GM12878 (cell line): Measurements from ENCODE around the gene LDB2.

Experiments used
- BHLHE40 ChIP-seq, 2 experiments: fragments of 450-650 bp in 1 of 2; IDR thresholded peaks; 2 replicates each; pipeline ENCODE4 v1.6.1; 2011 to 2017; ENCODE audit warnings: low read depth in 2 of 2, borderline replicate concordance in 1 of 2, improper control_type of control experiment in 1 of 2, low read length in 1 of 2, mild to moderate bottlenecking in 1 of 2
- CBFB ChIP-seq: IDR thresholded peaks from 2 replicates; pipeline ENCODE4 v1.6.1; 2016; ENCODE audit warnings: antibody characterized with exemption, low read depth
- CEBPB ChIP-seq, 2 experiments: fragments of 150-350 bp in 1 of 2; IDR thresholded peaks; 2 replicates each; pipeline ENCODE4 v1.6.1; 2012 to 2014; ENCODE audit warnings: low read depth in 2 of 2, low read length in 2 of 2, borderline replicate concordance in 1 of 2, inconsistent platforms in 1 of 2
- CTCF ChIP-seq, 3 experiments: IDR thresholded peaks in 2 of 3; conservative IDR thresholded peaks in 1 of 3; 2 replicates each; pipeline ENCODE4 v1.5.1; 2011; ENCODE audit warnings: low read depth in 3 of 3, low read length in 3 of 3, mild to moderate bottlenecking in 3 of 3, control low read depth in 2 of 3, moderate library complexity in 2 of 3, inconsistent platforms in 1 of 3, mixed read lengths in 1 of 3; ENCODE audit not compliant: control insufficient read depth in 2 of 3, insufficient read depth in 1 of 3; ENCODE audit errors: extremely low read depth in 1 of 3
- E2F4 ChIP-seq: IDR thresholded peaks from 2 replicates; pipeline ENCODE4 v1.6.1; 2012; ENCODE audit warnings: low read depth, low read length, improper control_type of control experiment
- EP300 ChIP-seq, 2 experiments: fragments of 150-350 bp in 1 of 2; IDR thresholded peaks; 2 replicates each; pipeline ENCODE4 v1.6.1; 2011 to 2012; ENCODE audit warnings: low read depth in 2 of 2, low read length in 2 of 2, borderline replicate concordance in 1 of 2, improper control_type of control experiment in 1 of 2, inconsistent platforms in 1 of 2; ENCODE audit not compliant: control insufficient read depth in 1 of 2
- ESRRA ChIP-seq: IDR thresholded peaks from 2 replicates; pipeline ENCODE4 v1.6.1; 2012; ENCODE audit warnings: mild to moderate bottlenecking, low read length, improper control_type of control experiment
- EZH2 ChIP-seq: IDR thresholded peaks from 2 replicates; pipeline ENCODE4 v1.6.1; 2012; ENCODE audit warnings: low read depth, mild to moderate bottlenecking, control low read depth, inconsistent platforms, low read length, borderline replicate concordance; ENCODE audit not compliant: control insufficient read depth
- MTA2 ChIP-seq: fragments of 450-650 bp; IDR thresholded peaks from 2 replicates; pipeline ENCODE4 v1.6.1; 2016; ENCODE audit warnings: low read depth, mild to moderate bottlenecking, moderate library complexity
- NBN ChIP-seq: fragments of 450-650 bp; IDR thresholded peaks from 2 replicates; pipeline ENCODE4 v1.6.1; 2016
- NRF1 ChIP-seq: conservative IDR thresholded peaks from 2 replicates; pipeline ENCODE4 v1.6.1; 2011; ENCODE audit warnings: mild to moderate bottlenecking, low read depth, low read length, improper control_type of control experiment
- POLR2AphosphoS2 ChIP-seq: IDR thresholded peaks from 2 replicates; pipeline ENCODE4 v1.6.1; 2011; ENCODE audit warnings: low read depth, mild to moderate bottlenecking, low read length, improper control_type of control experiment, moderate library complexity

GRCh38 chr4:16572631-16573030 is 325.8 kb downstream of the LDB2 start:
- TF ChIP-seq CTCF (IDR thresholded peaks at IDR 0.05 in 2 of 3, conservative IDR thresholded peaks at IDR 0.05 in 1 of 3; ENCODE audit: control insufficient read depth in 2 of 3, extremely low read depth in 1 of 3, insufficient read depth in 1 of 3, low read depth in 3 of 3, low read length in 3 of 3) (no peak), ESRRA (no peak), E2F4 (no peak), CBFB (no peak), EP300 (IDR thresholded peaks at IDR 0.05; ENCODE audit: borderline replicate concordance in 1 of 2, control insufficient read depth in 1 of 2, low read depth in 2 of 2, low read length in 2 of 2) (no peak), NRF1 (no peak), MTA2 (no peak), CEBPB (IDR thresholded peaks at IDR 0.05; ENCODE audit: borderline replicate concordance in 1 of 2, low read depth in 2 of 2, low read length in 2 of 2) (no peak), POLR2AphosphoS2 (no peak), EZH2 (no peak), BHLHE40 (IDR thresholded peaks at IDR 0.05; ENCODE audit: borderline replicate concordance in 1 of 2, low read depth in 2 of 2, low read length in 1 of 2) (no peak), NBN (no peak)
